Left cardiac atrium (tissue), 4 donors: Measurements from ENCODE around the gene HOXA9. TPM values are rescaled to one million over a fixed set of nuclear protein-coding genes. Genes with fewer than 3 reads are reported as not detected.

Experiments
- ATAC-seq, 2 donors: fragments of 200-7000 bp; cut with Tn5 transposase; one replicate each; pipeline ENCODE4 v1.9.1; 2020; ENCODE audit warnings: mild to moderate bottlenecking in 2 of 2, moderate library complexity in 2 of 2
- DNase-seq: peaks from one replicate; pipeline ENCODE4 v3.0.0-alpha.2; 2020
- intact Hi-C, 2 donors: fragments of 100-400 bp; cut with DNase I; formaldehyde crosslinking; loops; one replicate each; pipeline versions ENCODE4 v1.14.1 to v1.15.1; 2022 to 2023
- total RNA-seq, 2 donors: library from RNA; stranded (reverse); fragmentation: NEBNext Ultra II Directional; extraction: Animal tissue kit (Norgen Biotek cat#: 25700); gene quantifications; one replicate each; pipeline ENCODE4 v1.2.1, GENCODE V29; 2021
- donor health status: DM: no; HTN: yes; CAD: no.
- donor health status: DM: no; HTN: yes; CAD: no; lungs with severe emphysema.
- donor health status: DM: yes; HTN: yes; CAD: no.
- donor health status: Dilated cardiomyopathy.

Gene HOXA9
- total RNA-seq, 2 donors from 2014 or later = not detected

GRCh38 chr7:27150568-27151340 is 14.6 kb downstream of the HOXA9 start:
- peak; percentile 72 for DNase-seq
- intact Hi-C loops = no loop called here
- ATAC-seq = peak; percentile 78 to 82

- intact Hi-C loops = no loop called here
- DNase-seq = no peak
- ATAC-seq = no peak
Measured at GRCh38 chr7:27149842-27150567, 15.3 kb downstream of the HOXA9 start.

GRCh38 chr7:27148756-27149641 is 16.3 kb downstream of the HOXA9 start:
- no peak for ATAC-seq
- intact Hi-C loops = no loop called here
- DNase-seq = no peak

GRCh38 chr7:27148031-27148755 is 17.1 kb downstream of the HOXA9 start:
- DNase-seq = no peak
- ATAC-seq = no peak
- intact Hi-C loops = no loop called here

GRCh38 chr7:27147199-27148030 is 17.9 kb downstream of the HOXA9 start, which contains the start of gene HOXA6:
HOXA6 (minus strand) TSS chr7:27147774; CDS start chr7:27147749, 25 bp downstream.
- ATAC-seq (no peak), DNase-seq (no peak)
- intact Hi-C loops = no loop called here

- ATAC-seq (no peak), DNase-seq (no peak)
- intact Hi-C loops = no loop called here
Measured at GRCh38 chr7:27146491-27147198, 18.7 kb downstream of the HOXA9 start.

- ATAC-seq (no peak), DNase-seq (no peak)
- intact Hi-C loops = no loop called here
Measured at GRCh38 chr7:27145914-27146412, 19.4 kb downstream of the HOXA9 start.

- no peak for ATAC-seq
- no peak for DNase-seq
- intact Hi-C loops = no loop called here
Measured at GRCh38 chr7:27145165-27145913, 20.0 kb downstream of the HOXA9 start.

GRCh38 chr7:27144781-27145164 is 20.6 kb downstream of the HOXA9 start:
- intact Hi-C loops = no loop called here
- no peak for ATAC-seq

GRCh38 chr7:27143950-27144780 is 21.2 kb downstream of the HOXA9 start:
- no peak for ATAC-seq
- intact Hi-C loops = no loop called here
- DNase-seq = no peak

More at GRCh38 chr7:27144781-27145164, 20.6 kb downstream of the HOXA9 start:
- no peak for DNase-seq

GRCh38 chr7:27143023-27143949 is 22.1 kb downstream of the HOXA9 start, which contains the start of gene HOXA5:
HOXA5 (minus strand) TSS chr7:27143681; CDS start chr7:27143607, 74 bp downstream.
- intact Hi-C loops = no loop called here

GRCh38 chr7:27142580-27143022 is 22.7 kb downstream of the HOXA9 start:
- DNase-seq (no peak), ATAC-seq (no peak)
- intact Hi-C loops = no loop called here

More at GRCh38 chr7:27143023-27143949, 22.1 kb downstream of the HOXA9 start, which contains the start of gene HOXA5:
- ATAC-seq = peak; percentile 54 to 70
- DNase-seq = no peak

GRCh38 chr7:27141923-27142579 is 23.3 kb downstream of the HOXA9 start:
- intact Hi-C loops = no loop called here
- ATAC-seq (no peak), DNase-seq (no peak)
